Lung (tissue), 12 donors: ENCODE results near the gene HNRNPLL. TPM values are rescaled to one million over a fixed set of nuclear protein-coding genes. Genes with fewer than 3 reads are reported as not detected.
"Not testable (repeated sequence)": the region's sequence is repeated elsewhere in the genome, so short reads cannot be mapped to it uniquely, and the experiment has no call there.

Experiments used
- ATAC-seq: fragments of 200-7000 bp; cut with Tn5 transposase; one replicate; pipeline ENCODE4 v1.9.1; 2020; ENCODE audit warnings: moderate number of reproducible peaks; ENCODE audit not compliant: insufficient read depth, low FRiP score
- DNase-seq, 3 donors: peaks; one replicate each; pipeline ENCODE4 v3.0.0-alpha.2; 2013 to 2017
- H3K27ac ChIP-seq, 2 donors: one replicate each; pipeline ENCODE4 v1.5.1; 2013; ENCODE audit warnings: mild to moderate bottlenecking in 2 of 2, moderate library complexity in 2 of 2, control low read depth in 1 of 2, inconsistent platforms in 1 of 2, low read depth in 1 of 2, low read length in 1 of 2
- H3K27me3 ChIP-seq, 3 donors: one replicate each; pipeline ENCODE4 v1.5.1; 2013; ENCODE audit warnings: low read length in 2 of 3; ENCODE audit not compliant: control insufficient read depth in 3 of 3, insufficient read depth in 3 of 3
- H3K36me3 ChIP-seq, 4 donors: one replicate each; pipeline ENCODE4 v1.5.1; 2013; ENCODE audit warnings: low read length in 4 of 4, mild to moderate bottlenecking in 1 of 4, moderate library complexity in 1 of 4; ENCODE audit not compliant: control insufficient read depth in 4 of 4, insufficient read depth in 4 of 4
- H3K4me1 ChIP-seq, 5 donors: one replicate each; pipeline ENCODE4 v1.5.1; 2013; ENCODE audit warnings: low read length in 5 of 5, mild to moderate bottlenecking in 2 of 5, moderate library complexity in 1 of 5; ENCODE audit not compliant: control insufficient read depth in 5 of 5, insufficient read depth in 5 of 5
- H3K4me3 ChIP-seq: one replicate; pipeline ENCODE4 v1.5.1; 2013; ENCODE audit warnings: mild to moderate bottlenecking, control low read depth, moderate library complexity
- H3K9ac ChIP-seq, 2 donors: one replicate each; pipeline ENCODE4 v1.5.1; 2013; ENCODE audit warnings: low read length in 2 of 2, control low read depth in 1 of 2; ENCODE audit not compliant: insufficient read depth in 1 of 2
- H3K9me3 ChIP-seq, 4 donors: one replicate each; pipeline ENCODE4 v1.5.1; 2013; ENCODE audit warnings: low read length in 3 of 4, mild to moderate bottlenecking in 1 of 4, moderate library complexity in 1 of 4; ENCODE audit not compliant: control insufficient read depth in 4 of 4, insufficient read depth in 3 of 4
- WGBS, 2 donors: extraction: QIAGEN DNeasy Blood & Tissue Kit; methylation state at CpG; one replicate each; pipeline ENCODE4 v1.1.7; 2013; 5-methylcytosine and 5-hydroxymethylcytosine counted together
- polyA plus RNA-seq, 2 donors: library from polyadenylated mRNA; stranded (reverse); fragments of 200-250 nt; gene quantifications; one replicate each; pipeline ENCODE4 v1.2.1, GENCODE V29; 2013
- total RNA-seq, 2 donors: library from RNA; depleted of rRNA in 1 of 2; stranded (reverse); fragments of >200 nt in 1 of 2; gene quantifications; one replicate each; pipeline ENCODE4 v1.2.1, GENCODE V29; 2014 to 2021
- TF ChIP-seq, protein P1 (sequence below): IDR thresholded peaks from 2 replicates; pipeline ENCODE4 v1.5.1; 2012; ENCODE audit warnings: mild to moderate bottlenecking; ENCODE audit errors: control extremely low read depth, extremely low read depth
- donor health status: control.
- donor health status: control.
- donor health status: Bipolar disorder and iron deficiency.
- donor health status: healthy.
- donor health status: DM: yes; HTN: yes; CAD: no.

The HNRNPLL gene
- total and polyA plus RNA-seq, 4 donors = 12.4 to 88.8 (median 30.7) TPM

DNA sequence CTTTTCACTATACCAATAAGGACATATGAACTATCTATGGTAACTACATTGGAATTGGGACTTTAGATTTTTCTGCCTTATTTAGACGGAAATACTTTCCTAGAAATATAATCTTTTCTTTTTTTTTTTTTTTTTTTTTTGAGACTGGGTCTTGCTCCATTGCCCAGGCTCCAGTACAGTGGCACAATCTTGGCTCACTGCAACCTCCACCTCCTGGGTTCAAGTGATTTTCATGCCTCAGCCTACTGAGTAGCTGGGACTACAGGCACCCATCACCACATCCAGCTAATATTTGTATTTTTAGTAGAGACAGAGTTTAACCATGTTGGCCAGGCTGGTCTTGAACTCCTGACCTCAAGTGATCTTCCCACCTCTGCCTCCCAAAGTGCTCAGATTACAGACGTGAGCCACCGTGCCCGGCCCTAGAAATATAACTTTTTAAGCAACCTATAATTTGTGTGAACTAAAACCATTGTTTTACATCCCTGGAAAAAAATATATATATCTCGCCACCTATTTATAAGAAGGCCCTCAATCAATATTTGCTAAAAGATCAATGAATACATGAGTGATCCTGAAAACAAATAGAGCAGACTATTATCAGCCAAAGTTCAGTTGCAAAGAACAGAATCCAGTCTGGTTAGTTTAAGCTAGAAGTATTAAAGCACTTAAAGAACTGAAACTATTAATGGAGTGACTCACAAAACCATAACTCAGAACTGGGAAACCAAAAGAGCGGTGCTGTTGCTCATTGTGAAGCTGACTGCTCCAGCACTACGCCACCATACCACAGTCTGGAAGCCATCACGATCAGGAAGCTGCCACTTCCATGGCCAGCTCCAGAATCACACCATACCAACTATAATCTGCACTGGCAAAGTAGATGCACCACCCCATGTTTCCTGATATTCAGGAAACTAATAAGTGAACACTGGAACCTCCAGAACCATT, 8.4 kb upstream of the HNRNPLL start:
- Histone ChIP-seq H3K4me1 (peaks cover 0 to 2% (median 0%) of the 10 kb centered on the region in 5 donors), H3K9ac (no peak overlapping the region), H3K4me3 (no peak overlapping the region), H3K27me3 (no peaks in the 10 kb centered on the region), H3K27ac (no peak overlapping the region), H3K36me3 (no peaks in the 10 kb centered on the region), H3K9me3 (no peaks in the 10 kb centered on the region)
- no peak for ATAC-seq
- no peak for DNase-seq
- TF ChIP-seq, protein P1, sequence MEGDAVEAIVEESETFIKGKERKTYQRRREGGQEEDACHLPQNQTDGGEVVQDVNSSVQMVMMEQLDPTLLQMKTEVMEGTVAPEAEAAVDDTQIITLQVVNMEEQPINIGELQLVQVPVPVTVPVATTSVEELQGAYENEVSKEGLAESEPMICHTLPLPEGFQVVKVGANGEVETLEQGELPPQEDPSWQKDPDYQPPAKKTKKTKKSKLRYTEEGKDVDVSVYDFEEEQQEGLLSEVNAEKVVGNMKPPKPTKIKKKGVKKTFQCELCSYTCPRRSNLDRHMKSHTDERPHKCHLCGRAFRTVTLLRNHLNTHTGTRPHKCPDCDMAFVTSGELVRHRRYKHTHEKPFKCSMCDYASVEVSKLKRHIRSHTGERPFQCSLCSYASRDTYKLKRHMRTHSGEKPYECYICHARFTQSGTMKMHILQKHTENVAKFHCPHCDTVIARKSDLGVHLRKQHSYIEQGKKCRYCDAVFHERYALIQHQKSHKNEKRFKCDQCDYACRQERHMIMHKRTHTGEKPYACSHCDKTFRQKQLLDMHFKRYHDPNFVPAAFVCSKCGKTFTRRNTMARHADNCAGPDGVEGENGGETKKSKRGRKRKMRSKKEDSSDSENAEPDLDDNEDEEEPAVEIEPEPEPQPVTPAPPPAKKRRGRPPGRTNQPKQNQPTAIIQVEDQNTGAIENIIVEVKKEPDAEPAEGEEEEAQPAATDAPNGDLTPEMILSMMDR = no peak
- 63 to 78% methylated on average over 8 of the region's 8 CpGs for WGBS, 2 donors

DNA sequence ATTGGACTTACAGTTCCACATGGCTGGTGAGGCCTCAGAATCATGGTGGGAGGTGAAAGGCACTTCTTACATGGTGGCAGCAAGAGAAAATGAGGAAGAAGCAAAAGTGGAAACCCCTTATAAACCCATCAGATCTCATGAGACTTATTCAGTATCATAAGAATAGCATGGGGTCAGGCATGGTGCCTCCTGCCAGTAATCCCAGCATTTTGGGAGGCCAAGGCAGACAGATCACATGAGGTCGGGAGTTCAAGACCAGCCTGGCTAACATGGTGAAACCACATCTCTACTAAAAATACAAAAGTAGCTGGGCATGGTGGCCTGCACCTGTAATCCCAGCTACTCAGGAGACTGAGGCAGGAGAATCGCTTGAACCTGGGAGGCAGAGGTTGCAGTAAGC, 6.5 kb upstream of the HNRNPLL start:
- not testable (repeated sequence) for H3K9me3 ChIP-seq, H3K4me3 ChIP-seq, H3K9ac ChIP-seq, DNase-seq, ATAC-seq, H3K4me1 ChIP-seq, H3K27me3 ChIP-seq, H3K36me3 ChIP-seq, H3K27ac ChIP-seq
- 93 to 96% methylated on average over 2 of the region's 2 CpGs for WGBS, 2 donors

DNA sequence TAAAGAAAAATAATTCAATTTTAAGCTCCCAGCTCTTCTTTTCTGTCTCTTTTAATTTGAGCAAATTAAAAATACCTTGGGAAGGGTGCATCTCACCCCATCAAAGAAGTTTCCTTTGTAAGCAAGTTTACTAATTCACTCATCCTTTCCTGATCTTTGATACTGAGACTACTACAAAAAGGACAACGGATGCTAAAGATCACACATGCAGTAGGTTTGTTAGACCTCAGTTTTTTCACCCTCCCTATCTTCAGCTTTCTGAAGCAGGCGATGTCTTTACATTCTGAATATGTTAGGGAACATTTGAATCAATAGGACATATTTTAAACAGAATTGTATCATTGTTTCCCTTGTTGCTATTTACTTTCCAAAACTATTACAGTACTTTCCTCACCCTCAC, 6.0 kb upstream of the HNRNPLL start:
- no peak overlapping the region for H3K4me3 ChIP-seq
- WGBS, 2 donors = 87 to 97% methylated on average over 2 of the region's 2 CpGs
- no peak for ATAC-seq
- DNase-seq = no peak
- H3K9me3 ChIP-seq = no peaks in the 10 kb centered on the region
- H3K27ac ChIP-seq = no peak overlapping the region
- no peak overlapping the region for H3K9ac ChIP-seq
- peaks cover 0 to 4% (median 0%) of the 10 kb centered on the region in 5 donors for H3K4me1 ChIP-seq
- TF ChIP-seq, protein P1 = no peak
- no peaks in the 10 kb centered on the region for H3K36me3 ChIP-seq
- no peaks in the 10 kb centered on the region for H3K27me3 ChIP-seq

DNA sequence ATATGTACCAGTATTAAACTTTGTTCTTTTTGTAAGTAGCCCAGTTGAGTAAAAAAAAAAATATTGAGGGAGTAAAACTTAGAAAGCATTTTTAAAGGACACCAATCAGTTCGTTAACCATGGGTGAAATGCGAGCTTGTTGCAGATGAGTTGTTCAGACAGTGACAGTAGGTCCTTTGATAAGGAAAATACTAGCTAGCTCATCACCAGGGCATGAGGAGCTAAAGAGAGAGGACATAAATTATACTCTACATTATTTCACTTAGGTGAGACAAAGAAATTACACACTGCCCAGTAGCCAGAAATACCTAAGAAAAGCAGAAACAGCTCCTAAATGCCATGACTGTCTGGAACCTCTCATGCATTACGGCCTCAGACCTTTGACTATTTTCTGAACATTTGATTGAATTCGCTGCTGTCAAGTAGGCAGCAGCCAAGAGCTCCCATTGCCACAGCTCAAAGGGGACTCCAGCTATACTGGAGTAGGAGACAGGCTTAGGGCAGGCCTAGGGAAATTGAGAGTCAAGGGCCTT, 2.6 kb upstream of the HNRNPLL start:
- Histone ChIP-seq H3K4me1 (peaks cover 0 to 15% (median under 1%) of the 10 kb centered on the region in 5 donors), H3K36me3 (no peaks in the 10 kb centered on the region), H3K27ac (no peak overlapping the region), H3K9ac (no peak overlapping the region), H3K9me3 (no peaks in the 10 kb centered on the region), H3K4me3 (no peak overlapping the region), H3K27me3 (no peaks in the 10 kb centered on the region)
- DNase-seq = no peak
- ATAC-seq = no peak
- 71 to 88% methylated on average over 4 of the region's 4 CpGs for WGBS, 2 donors
- TF ChIP-seq, protein P1 = no peak
